ENCODE data around the gene TXK. TPM values are rescaled to one million over a fixed set of nuclear protein-coding genes. Genes with fewer than 3 reads are reported as not detected.
A peak's percentile ranks its signal among the peaks of the same experiment; 100 is the strongest.
"Not testable (repeated sequence)": the region's sequence is repeated elsewhere in the genome, so short reads cannot be mapped to it uniquely, and the experiment has no call there.

Gene TXK
- 1 to 10 TPM; 2.2 to 4.2 (median 4.1) TPM for polyA plus RNA-seq (ENCODE audit: insufficient read length in 3 of 3)
- long read RNA-seq, donor 1 = 0 reads
- long read RNA-seq, donor 2, partial matches to known transcripts = 0 of 1 reads
- long read RNA-seq, donor 2, other reads (novel, unspliced or antisense) = 0 of 1 reads
- long read RNA-seq, donor 3 = 0 reads
- long read RNA-seq, donor 4 = 0 reads
- long read RNA-seq, donor 5 = 0 reads
- long read RNA-seq, donor 6 = 0 reads
- long read RNA-seq, donor 7, partial matches to known transcripts = 0 of 2 reads
- long read RNA-seq, donor 7, other reads (novel, unspliced or antisense) = 0 of 2 reads
- long read RNA-seq, donor 8 = 0 reads
- long read RNA-seq, donor 9 = 0 reads
- long read RNA-seq, donor 10 = 0 reads
- long read RNA-seq, donor 11 = 0 reads
- long read RNA-seq, donor 12 = 0 reads
- long read RNA-seq, donor 13 = 0 reads
- long read RNA-seq, donor 14, partial matches to known transcripts = 0 of 1 reads
- long read RNA-seq, donor 14, other reads (novel, unspliced or antisense) = 0 of 1 reads
- long read RNA-seq, donor 15 = 0 reads
- long read RNA-seq, donor 16 = 0 reads

DNA sequence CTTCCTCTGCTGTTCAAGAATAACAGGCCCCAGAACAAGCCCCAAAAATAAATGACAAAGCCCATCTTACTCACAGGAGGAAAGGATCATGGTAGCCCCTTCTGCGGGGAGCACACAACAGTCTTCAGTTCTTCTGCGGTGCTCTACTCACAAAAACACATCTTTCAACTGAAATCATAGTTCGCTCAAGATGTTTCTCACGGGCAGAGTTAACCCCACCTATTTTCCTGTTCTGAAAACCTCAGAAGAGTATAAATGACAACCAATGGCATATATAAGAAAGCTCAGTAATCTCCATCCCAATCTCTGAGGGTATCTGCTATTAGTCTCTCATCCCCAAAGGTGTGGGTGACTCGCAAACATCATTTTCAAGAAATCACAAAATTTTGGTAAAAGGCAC, at the start of gene TXK:
Gene TXK (minus strand): TSS at position 170 of the 400 bp plus-strand sequence. CDS start 80 bp downstream, at position 90.
- DNase-seq = no peak

DNA sequence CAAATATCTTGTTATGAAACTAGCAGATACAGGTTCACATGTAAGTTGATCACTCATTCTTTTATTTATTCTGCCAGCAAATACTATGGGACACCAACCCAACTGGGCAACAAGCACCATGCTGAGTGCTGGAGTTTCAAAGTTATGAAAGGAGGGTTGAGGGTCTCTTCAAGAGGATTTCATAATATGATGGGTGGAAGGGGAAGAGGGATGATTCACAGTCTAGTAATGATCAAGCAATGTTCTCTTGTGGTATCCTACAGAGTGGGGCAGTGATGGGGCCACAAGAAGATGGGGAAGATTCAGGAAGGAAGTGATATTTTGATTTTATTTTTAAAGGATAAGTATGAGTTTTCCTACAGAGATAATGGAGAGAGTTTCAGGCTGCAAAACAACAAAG, 46.2 kb upstream of the TXK start:
- DNase-seq = no peak

DNA sequence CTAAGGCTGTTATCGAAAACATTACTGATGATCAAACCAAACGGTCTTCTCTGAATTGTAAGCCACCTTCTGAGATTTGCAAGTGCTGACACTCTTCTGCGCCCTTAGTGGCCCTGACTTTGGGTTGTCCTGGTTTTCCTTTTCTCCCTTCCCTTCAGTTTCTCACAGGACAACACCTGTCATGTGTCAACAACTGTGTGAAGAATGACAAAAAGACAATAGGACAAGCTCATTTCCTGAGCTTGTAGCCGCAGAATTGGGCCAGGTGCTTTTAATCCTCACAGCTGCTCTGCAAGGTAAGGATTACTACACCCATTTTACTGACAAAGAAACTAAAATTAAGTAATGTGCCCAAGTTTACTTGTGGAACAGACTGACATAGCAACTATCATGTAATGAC, 44.9 kb upstream of the TXK start:
- no peak for DNase-seq

DNA sequence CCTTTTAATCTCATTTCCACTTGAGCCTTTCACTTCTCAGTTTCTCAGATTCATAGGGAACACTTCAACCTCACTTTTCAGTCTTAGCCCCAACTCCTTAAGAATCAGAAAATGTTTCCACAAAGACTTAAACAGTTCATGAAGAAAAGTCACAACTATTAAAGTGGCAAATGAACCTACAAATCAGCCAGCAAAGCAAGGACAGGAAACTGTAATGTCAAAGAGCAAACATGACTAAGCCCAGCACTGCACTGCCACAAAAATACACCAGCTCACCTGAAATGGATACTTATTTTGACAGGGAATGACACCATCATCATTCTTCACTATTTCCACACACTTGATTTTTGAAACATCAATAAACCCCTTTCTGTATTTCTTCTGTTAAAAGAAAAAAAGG, 41.8 kb upstream of the TXK start:
- no peak for DNase-seq

DNA sequence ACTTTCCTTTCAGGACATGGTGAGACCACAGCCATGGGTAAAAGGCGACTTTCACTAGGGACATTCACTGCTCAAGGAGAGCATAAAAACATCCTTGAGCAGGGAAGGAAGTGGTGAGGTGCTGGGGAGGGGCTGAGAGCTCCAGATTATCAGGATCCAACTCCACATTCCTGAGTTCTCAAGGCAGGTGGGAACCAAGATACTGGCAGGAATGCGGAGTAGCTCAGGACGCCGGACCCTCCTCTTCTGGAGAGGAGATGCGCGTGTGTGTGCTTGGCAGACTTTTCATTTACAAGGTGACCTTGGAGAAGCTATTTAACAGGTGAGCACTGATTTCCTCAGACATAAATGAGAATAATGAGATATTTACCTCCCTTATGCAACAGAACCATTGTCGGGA, 41.3 kb upstream of the TXK start:
- DNase-seq = no peak

DNA sequence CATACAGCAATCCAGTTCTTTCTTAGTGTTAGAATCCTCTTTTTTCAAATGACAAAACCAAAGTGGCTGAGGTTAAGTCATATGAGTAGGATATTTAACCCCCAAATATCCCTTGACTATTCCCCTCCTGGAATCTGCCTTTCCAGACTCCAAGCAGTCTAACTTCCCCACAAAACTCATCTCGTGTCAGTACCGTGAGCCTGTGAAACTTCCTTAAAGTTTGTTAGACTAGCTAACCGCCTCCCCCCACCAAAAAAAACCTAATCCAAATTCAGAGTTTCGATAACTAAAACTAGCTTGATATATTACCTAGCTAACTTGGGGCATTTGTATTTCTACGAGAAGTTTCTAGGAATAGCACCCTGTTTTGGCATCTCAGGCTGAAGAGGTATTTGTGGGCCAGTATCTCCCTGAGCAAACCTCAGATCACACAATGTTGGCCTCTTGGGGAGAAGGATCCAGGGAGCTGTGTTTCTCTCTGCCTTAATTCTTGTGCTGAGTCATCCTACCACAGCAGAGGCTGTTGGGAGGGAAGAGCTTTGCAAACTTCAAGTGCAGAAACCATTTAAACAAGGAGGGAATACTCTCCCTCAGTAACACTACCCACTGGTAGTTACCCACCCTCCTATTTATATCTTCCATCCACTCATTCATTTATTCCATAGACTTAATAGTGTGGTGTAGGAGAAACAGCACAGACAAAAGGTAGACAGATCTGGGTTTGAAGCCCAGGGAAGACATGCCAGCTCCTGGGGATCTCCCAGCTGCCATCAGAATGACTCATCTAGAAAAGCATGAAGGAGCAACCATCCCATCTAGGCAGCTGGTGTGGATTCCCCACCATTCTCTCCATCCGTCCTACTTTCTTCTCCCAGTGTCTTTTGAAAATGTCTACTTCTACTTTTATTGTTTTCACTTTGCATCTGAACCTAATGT, 39.3 kb upstream of the TXK start:
- DNase-seq = no peak

DNA sequence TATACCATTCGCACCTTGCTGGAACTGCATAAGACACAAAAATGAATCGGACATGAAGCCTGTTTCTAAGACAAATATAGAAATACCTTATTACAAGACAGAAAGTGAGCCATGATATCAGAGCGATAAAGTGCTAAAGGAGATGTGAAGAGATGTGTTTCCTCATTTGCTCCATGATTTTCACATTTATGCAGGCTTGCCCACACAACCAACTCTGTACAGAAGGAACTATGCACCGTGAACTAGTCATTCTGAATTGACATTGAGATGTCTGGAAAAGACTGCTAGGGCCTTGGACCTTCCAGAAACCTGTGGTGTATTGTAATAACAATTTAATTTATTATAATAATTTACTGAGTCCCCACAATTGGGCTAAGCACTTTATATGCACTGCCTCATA, 38.6 kb upstream of the TXK start:
- DNase-seq = no peak

DNA sequence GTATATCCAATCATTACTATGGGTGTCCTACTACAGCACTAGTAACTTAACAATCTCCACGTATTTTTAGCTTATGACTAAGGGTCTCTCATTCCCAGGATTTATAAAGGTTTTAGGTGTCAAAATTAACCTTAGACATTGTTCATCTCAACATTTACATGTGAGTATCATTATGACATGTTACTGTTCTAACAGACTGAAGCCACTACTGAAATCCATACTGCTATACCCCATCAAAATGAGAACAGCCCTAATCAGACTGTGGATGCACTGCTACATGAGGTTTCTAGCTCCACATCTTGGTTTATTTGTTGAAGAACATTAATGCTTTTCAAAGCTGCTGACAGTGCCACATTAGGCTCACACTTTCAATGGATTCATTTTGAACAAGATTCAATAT, 35.6 kb upstream of the TXK start:
- no peak for DNase-seq

DNA sequence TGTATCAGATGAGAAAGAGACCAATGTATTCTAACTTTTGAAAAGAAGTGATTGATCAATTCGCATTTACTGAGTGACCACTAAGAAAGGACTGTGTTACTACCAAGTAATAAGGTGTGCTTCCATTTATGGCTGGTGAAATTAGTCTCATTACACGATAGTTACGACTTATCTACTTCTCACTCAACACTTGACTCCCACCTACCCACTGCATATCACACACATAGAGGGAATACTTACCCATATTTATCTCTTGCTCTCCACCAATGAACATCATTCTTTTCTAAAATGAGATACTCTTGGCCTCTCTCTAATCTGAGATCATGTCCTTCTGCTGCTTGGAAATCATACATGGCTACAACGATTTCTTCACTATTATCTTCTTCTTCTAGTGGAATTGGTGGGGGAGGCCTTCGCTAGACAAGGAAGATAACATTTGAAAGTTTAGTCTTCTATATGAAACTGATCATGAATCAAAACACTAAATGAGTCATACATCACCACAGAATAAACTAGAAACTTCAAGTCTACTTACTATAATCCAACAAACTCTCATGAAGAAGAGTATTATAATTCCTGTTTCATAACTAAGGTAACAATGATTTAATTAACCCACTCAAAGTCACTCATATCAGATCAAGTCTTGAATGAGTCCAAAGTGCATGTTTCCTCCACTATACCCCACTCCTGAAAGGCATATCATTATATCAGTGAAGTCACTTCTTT, 33.7 kb upstream of the TXK start:
- DNase-seq = no peak

DNA sequence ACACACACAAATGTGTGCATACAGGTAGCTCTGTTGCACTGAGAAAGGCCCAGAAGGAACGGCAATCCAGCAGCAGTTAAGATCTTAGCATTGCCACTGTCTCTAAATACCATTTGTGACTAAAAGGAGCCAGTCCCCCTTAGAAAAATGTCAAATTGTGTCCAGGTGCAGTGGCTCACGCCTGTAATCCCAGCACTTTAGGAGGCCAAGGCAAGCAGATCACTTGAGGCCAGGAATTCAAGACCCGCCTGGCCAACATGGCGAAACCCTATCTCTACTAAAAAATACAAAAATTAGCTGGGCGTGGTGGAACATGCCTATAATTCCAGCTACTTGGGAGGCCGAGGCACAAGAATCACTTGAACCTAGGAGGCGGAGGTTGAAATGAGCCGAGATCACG, 30.5 kb upstream of the TXK start:
- DNase-seq = not testable (repeated sequence)

DNA sequence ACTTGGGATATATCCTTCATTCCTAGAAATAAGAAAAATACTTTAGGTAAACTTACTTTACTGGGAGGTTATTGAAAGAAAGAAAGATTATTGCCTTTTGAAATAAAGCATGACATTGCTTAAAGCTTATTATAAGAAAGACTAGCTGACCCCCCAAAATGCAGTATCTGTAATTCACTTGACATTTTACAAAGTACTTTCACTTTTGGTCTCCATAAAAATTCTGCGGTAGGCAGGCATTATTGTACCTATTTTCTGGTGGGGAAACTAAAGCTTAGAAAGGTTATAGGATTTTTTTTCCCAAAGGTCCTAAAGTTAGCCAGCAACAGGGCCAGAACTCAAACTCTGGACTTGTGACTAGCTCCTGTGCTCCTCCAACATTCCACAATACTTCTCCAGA, 29.7 kb upstream of the TXK start:
- DNase-seq = no peak

DNA sequence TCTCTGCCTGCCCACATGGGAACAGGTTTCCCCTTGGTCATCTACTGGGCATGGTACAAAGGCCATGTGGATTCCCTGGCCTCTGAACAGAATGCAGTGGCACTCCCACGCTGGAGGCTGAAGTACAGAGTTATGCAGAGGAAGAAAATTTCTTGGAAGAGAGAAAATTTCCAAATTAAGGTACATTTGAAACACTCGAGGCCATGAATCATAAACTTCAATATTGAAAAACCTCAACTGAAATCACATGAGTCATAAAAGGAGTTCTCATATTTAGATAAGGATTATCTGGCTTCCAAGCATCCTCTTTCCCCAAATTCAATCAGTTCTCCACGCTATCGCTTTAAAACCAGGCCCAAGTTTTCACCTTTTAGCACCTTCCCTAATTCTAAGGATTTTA, 28.1 kb upstream of the TXK start:
- no peak for DNase-seq

DNA sequence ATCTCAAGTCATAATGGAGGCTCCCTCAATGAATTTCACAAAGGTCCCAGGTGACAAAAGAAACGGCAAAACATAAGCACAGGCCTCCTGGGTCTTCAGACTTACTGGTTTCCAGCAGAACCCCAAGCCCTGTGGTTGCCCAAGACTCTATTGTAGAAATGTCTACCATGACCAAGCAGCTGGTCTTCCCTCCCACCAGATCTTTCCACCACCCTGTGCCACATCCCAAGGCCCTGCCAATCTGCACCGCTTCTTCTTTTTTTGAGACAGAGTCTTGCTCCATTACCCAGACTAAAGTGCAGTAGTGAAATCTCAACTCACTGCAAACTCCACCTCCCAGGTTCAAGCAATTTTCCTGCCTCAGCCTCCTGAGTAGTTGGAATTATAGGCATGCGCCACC, 23.2 kb upstream of the TXK start:
- no peak for DNase-seq

DNA sequence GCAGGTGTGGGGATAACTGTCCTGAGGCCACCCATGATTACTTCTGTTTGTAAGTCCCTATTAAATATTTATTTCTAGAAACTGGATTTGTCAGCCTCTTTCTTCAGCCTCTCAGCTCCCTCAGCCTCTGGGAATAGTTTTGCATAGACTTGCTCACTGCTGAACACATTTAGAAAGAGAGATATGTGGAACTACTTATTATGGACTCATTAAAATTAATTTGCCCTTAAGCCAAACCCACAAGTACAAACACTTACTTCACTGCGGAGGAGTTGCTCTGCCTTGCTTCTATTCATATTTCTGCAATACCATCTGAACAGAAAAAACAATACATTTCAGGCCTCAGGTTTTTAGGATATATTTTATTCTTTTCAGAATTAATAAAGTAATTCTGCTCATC, 22.4 kb upstream of the TXK start:
- no peak for DNase-seq

DNA sequence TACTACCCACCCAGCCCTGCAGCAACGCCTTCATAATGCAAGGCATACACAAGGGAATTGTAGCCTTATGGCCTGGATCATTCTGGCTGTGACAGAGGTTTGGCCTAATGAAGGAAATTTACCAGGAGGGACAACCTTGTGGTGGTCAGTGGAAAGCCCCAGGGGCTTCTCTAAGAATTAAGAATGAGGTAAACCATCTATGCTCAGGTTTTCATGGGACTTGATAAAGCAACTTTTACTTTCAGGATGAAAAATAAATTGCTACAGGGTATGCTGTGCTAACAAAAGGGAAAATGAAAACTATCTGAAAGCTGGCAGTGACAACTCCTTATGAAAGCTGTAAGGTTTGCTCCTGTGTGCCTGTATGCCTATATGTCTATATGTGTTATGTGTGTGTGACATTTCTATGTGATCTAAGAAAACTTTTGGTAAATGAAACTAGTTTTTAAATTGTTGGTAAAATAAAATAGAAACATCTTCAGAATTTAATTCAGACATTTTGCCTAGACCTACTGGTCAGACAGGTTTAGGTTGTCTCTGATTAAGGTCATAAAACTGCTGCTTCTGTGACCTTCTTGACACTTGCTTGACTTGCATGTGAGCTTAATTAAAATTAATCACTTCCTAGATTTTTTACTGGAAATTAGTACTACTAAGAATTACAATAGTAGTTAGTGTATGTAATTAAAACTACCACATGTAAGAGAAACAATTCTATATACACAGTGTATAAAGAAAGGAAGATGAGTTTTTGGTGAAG, 19.9 kb upstream of the TXK start:
- no peak for DNase-seq

DNA sequence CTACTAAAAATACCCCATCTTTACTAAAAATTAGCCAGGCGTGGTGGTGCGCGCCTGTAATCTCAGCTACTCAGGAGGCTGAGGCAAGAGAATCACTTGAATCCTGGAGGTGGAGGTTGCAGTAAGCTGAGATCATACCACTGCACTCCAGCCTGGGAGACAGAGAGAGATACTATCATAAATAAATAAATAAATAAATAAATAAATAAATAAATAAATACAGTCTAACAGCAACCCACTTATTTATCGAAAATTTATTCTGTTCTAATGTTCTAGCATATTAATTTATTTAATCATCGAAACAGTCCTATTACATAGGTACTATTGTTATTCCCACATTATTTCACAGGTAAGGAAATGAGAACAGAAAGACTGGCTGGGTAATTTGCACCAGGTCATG, 18.2 kb upstream of the TXK start:
- no peak for DNase-seq

DNA sequence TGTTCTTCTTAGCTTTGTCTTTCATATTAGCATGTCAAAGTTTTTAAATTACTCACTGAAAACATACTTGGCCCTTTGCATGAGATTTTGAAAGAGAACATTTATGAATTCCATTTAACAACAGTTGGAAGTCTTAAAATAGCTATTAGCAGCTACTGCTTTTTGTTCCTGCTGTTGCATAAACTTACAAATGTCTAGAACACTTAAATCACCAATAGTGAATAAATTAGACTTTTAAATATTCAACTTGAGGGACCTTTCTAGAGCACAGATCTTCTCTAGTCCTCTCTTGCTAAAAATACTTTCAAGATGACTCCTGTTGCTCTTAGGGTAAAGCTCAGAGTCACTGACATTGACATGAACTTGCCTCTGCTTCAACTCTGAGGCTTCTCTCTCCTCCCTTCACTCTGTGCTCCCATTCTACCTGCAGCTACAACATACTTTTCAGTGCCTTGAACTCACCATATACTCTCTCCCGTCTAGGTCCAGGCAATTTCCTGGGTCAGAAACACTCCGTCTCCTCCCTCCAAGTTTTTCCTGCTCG, 15.8 kb upstream of the TXK start:
- no peak for DNase-seq

DNA sequence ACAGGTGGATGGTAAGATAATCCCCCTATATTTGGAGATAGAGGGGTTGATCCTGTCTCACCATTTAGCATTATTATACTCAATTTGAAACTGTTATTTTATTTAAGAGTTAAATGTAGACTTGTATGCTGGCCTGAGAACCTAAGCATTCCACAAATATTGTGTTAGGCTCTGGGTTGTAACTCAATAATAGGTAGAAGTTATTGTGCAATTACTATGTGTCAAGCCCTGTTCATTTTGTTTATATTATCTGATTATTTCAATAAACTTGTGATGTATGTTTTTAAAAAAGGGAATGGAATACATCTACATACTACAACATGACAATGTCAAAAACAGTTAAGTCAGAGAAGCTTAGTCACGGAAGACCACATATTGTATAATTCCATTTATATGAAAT, 13.6 kb upstream of the TXK start:
- DNase-seq = no peak

DNA sequence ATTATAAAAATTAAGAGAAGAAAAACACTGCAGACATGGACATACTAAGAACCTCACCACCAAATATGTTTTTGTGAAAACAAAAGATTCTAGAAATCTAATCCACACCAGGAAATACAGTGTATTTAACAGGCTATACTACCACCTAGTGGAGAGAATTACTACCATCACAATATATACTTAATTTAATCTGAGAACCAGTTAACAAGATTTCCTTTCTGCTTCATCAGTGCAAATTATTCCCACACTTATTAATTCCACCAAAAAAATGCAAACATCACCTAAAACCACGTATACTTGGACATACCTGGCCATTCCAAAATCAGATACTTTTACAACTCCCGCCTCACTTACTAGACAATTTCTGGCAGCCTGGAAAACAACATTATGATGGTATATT, 7.0 kb upstream of the TXK start:
- peak; percentile 27 for DNase-seq

DNA sequence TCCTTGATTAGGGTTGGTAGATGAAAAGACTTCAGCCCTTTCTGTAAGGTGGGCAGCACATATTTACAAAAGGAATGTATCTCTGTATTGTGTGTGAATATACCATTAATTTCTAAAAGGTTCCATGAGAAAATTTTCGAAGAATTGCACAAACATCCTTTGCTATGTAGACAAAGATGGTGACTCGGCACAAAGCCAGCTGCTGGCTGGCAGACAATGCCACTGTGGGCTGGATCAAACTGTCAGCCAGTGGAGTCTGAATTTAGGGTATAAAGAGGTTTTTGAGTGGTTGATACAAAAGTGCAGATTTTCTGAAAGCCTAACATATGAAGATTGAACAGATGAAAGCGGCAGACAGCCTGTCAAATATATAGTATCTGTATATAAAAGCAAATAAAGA, 5.6 kb upstream of the TXK start:
- DNase-seq = no peak

DNA sequence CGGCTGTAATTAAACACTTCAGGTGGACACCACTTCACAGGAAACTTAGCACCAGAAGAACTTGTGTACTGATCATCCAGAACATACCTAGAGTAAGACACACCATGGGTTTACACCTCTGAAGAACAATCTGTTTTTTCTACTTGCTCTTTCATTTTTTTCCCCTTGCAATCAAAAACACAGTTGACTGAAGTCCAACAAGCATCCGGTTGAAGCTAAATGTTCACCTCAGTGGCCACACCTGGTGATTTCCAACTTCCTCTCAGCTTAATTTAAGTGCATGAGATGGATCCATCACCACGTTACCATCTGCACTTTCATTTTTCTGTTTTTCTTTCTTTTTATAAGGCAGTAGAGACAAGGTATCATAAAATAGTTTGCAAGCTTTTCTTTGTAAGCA, 4.9 kb upstream of the TXK start:
- DNase-seq = no peak
